ENCODE results near the gene TFCP2. TPM values are rescaled to one million over a fixed set of nuclear protein-coding genes. Genes with fewer than 3 reads are reported as not detected.

TFCP2 gene
- total RNA-seq, 1 experiment from 2014 or later, result 27.3 TPM

DNA sequence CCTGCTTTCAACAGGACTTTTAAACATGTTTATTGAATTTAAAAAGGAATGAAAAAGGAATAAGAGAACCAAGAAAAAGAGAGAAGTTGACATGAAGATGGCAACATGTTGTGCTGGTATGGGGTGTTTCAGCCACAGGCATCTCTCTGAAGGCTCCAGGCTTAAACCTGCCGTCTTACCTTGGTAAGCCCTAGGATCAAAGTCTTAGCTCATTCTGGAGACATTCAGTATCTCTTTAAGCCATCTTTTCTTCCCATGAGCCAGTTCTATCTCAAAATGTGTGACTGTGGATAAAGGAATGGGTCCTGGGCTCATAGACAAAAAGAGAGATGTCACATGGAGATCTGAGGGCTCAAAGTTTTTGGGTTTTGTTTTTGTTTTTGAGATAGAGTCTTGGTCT lies 1.6 kb upstream of the TFCP2 start:
- no peak overlapping the region for H3K27ac ChIP-seq (ENCODE audit: low read length)
- H4K20me1 ChIP-seq (ENCODE audit: low read length), result no peaks in the 10 kb centered on the region
- TF ChIP-seq, protein P1, sequence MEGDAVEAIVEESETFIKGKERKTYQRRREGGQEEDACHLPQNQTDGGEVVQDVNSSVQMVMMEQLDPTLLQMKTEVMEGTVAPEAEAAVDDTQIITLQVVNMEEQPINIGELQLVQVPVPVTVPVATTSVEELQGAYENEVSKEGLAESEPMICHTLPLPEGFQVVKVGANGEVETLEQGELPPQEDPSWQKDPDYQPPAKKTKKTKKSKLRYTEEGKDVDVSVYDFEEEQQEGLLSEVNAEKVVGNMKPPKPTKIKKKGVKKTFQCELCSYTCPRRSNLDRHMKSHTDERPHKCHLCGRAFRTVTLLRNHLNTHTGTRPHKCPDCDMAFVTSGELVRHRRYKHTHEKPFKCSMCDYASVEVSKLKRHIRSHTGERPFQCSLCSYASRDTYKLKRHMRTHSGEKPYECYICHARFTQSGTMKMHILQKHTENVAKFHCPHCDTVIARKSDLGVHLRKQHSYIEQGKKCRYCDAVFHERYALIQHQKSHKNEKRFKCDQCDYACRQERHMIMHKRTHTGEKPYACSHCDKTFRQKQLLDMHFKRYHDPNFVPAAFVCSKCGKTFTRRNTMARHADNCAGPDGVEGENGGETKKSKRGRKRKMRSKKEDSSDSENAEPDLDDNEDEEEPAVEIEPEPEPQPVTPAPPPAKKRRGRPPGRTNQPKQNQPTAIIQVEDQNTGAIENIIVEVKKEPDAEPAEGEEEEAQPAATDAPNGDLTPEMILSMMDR (conservative IDR thresholded peaks at IDR 0.05; ENCODE audit: low read depth, low read length), result no peak
- TF ChIP-seq EZH2phosphoT487 (IDR thresholded peaks at IDR 0.05; ENCODE audit: borderline replicate concordance, low read length) (no peak), EZH2 (IDR thresholded peaks at IDR 0.05; ENCODE audit: low read length, unreplicated experiment) (no peak)
- no TSS peak for BruUV-seq (replicated peaks)
- no peaks in the 10 kb centered on the region for H3K27me3 ChIP-seq (ENCODE audit: low read length)
- H3K4me1 ChIP-seq (ENCODE audit: insufficient read depth, low read length), result no peaks in the 10 kb centered on the region
- H3K36me3 ChIP-seq (ENCODE audit: low read depth, low read length), result no peaks in the 10 kb centered on the region
- H3F3A ChIP-seq (ENCODE audit: low read length, unreplicated experiment), result no peaks in the 10 kb centered on the region
- ChIA-PET CTCF (no interaction called here), POLR2A (ENCODE audit: unreplicated experiment) (no interaction called here)
- H3K4me3 ChIP-seq (ENCODE audit: low read length), result no peak overlapping the region
- no peaks in the 10 kb centered on the region for H3K9me3 ChIP-seq (ENCODE audit: low read length)
- H3K4me2 ChIP-seq (ENCODE audit: low read length), result no peak overlapping the region
- ATAC-seq, result no peak
- intact Hi-C loops (cut with micrococcal nuclease), result loop anchor here (10.0 kb wide), 1 partner anchor 60 kb away; no protein-coding TSS in a partner anchor
- DNase-seq, result no peak
- H3K9ac ChIP-seq (ENCODE audit: low read length), result no peak overlapping the region
- H3K9me2 ChIP-seq (replicated peaks; ENCODE audit: low read length), result no peaks in the 10 kb centered on the region
- H2AFZ ChIP-seq (ENCODE audit: low read length), result no peak overlapping the region
- H3K79me2 ChIP-seq (ENCODE audit: low read length), result peaks cover 28% of the 10 kb centered on the region

DNA sequence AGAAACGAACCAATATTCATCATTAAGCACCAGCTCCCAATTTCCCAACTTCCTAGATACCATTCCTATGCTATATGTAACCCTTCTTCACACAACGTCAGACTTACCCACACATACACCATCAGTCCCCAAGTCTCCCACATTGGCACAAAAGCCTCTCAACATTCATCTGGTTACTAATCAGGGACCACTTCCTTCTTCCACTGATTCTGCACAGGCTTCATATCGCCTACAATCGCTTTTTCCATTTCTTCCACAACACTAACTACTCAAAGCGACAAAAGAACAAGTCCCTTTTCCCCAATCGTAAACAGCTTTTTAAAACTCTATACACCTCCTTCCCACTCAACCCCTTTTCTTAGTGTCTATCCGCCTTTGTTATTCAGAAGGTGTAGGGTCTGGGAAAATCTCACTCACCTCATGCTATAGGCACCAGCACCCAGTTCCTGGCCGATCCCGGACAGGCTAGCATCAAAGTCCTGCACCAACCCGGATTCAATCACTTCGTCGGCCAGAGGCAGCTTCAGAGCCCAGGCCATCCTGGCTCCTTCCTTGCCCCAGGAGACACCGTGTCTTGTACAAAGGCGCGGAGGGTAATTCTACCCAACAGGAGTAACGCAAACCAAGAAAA lies 936 bp downstream of the TFCP2 start:
- BruUV-seq (replicated peaks), result TSS peak; percentile 68
- POLR2A ChIA-PET (ENCODE audit: unreplicated experiment), result no interaction called here

DNA sequence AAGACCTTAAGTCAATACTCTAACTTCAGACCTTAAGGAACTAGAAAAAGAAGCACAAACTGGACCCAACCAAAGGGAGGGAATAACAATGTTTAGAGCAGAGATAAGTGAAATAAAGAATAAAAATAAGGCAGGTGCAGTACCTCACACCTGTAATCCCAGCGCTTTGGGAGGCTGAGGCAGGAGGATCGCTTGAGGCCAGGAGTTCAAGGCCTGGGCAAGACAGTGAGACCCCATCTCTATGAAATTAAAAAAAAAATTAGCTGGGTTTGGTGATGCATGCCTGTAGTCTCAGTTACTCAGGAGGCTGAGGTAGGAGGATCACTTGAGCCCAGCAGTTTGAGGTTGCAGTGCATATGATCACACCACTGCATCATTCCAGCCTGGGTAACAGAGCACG lies 9.1 kb downstream of the TFCP2 start:
- intact Hi-C loops (cut with micrococcal nuclease), result no loop called here
- BruUV-seq (replicated peaks), result no TSS peak
- ChIA-PET CTCF (no interaction called here), POLR2A (ENCODE audit: unreplicated experiment) (no interaction called here)
- TF ChIP-seq EZH2phosphoT487 (IDR thresholded peaks at IDR 0.05; ENCODE audit: borderline replicate concordance, low read length), result no peak
- TF ChIP-seq, protein P1 (conservative IDR thresholded peaks at IDR 0.05; ENCODE audit: low read depth, low read length), result no peak
- TF ChIP-seq EZH2 (IDR thresholded peaks at IDR 0.05; ENCODE audit: low read length, unreplicated experiment), result no peak
- Histone ChIP-seq H3K27me3 (ENCODE audit: low read length) (no peaks in the 10 kb centered on the region), H2AFZ (ENCODE audit: low read length) (no peak overlapping the region), H3K4me2 (ENCODE audit: low read length) (no peak overlapping the region), H3K4me1 (ENCODE audit: insufficient read depth, low read length) (no peaks in the 10 kb centered on the region), H3F3A (ENCODE audit: low read length, unreplicated experiment) (no peaks in the 10 kb centered on the region), H3K36me3 (ENCODE audit: low read depth, low read length) (no peaks in the 10 kb centered on the region), H3K4me3 (ENCODE audit: low read length) (no peak overlapping the region), H3K9me3 (ENCODE audit: low read length) (no peaks in the 10 kb centered on the region), H3K9ac (ENCODE audit: low read length) (no peak overlapping the region), H3K79me2 (ENCODE audit: low read length) (peaks cover 17% of the 10 kb centered on the region), H4K20me1 (ENCODE audit: low read length) (no peaks in the 10 kb centered on the region), H3K9me2 (replicated peaks; ENCODE audit: low read length) (no peaks in the 10 kb centered on the region), H3K27ac (ENCODE audit: low read length) (no peak overlapping the region)
- ATAC-seq (no peak), DNase-seq (no peak)

More for the DNA sequence above, 936 bp downstream of the TFCP2 start:
- no peaks in the 10 kb centered on the region for H3K4me1 ChIP-seq (ENCODE audit: insufficient read depth, low read length)
- intact Hi-C loops (cut with micrococcal nuclease), result loop anchor here (10.0 kb wide), 1 partner anchor 57 kb away; no protein-coding TSS in a partner anchor
- no peaks in the 10 kb centered on the region for H4K20me1 ChIP-seq (ENCODE audit: low read length)
- CTCF ChIA-PET, result no interaction called here
- H2AFZ ChIP-seq (ENCODE audit: low read length), result peak overlapping the region; percentile 79
- peaks cover 34% of the 10 kb centered on the region for H3K79me2 ChIP-seq (ENCODE audit: low read length)
- peak overlapping the region; percentile 90 for H3K9ac ChIP-seq (ENCODE audit: low read length)
- no peak overlapping the region for H3K27ac ChIP-seq (ENCODE audit: low read length)
- TF ChIP-seq EZH2phosphoT487 (IDR thresholded peaks at IDR 0.05; ENCODE audit: borderline replicate concordance, low read length) (no peak), EZH2 (IDR thresholded peaks at IDR 0.05; ENCODE audit: low read length, unreplicated experiment) (no peak)
- TF ChIP-seq, protein P1 (conservative IDR thresholded peaks at IDR 0.05; ENCODE audit: low read depth, low read length), result no peak
- H3F3A ChIP-seq (ENCODE audit: low read length, unreplicated experiment), result no peaks in the 10 kb centered on the region
- ATAC-seq (peak; percentile 45), DNase-seq (peak; percentile 1)
- H3K4me3 ChIP-seq (ENCODE audit: low read length), result peak overlapping the region; percentile 80
- no peaks in the 10 kb centered on the region for H3K27me3 ChIP-seq (ENCODE audit: low read length)
- H3K36me3 ChIP-seq (ENCODE audit: low read depth, low read length), result no peaks in the 10 kb centered on the region
- no peaks in the 10 kb centered on the region for H3K9me2 ChIP-seq (replicated peaks; ENCODE audit: low read length)
- H3K9me3 ChIP-seq (ENCODE audit: low read length), result no peaks in the 10 kb centered on the region
- H3K4me2 ChIP-seq (ENCODE audit: low read length), result peak overlapping the region; percentile 81
